HG03045 (cell line): ENCODE measurements around the gene BSCL2.
"Not testable (repeated sequence)": the region's sequence is repeated elsewhere in the genome, so short reads cannot be mapped to it uniquely, and the experiment has no call there.

ENCODE experiments used
- ATAC-seq: cut with Tn5 transposase; IDR thresholded peaks from one replicate; pipeline ENCODE4 v1.9.1; 2021; ENCODE audit warnings: mild to moderate bottlenecking, moderate library complexity; ENCODE audit not compliant: unreplicated experiment

BSCL2 gene

GRCh38 chr11:62707277-62707861, at the start of gene BSCL2, which contains the start of gene GNG3:
Gene BSCL2, minus strand, starts transcription at chr11:62707424. Its CDS starts 229 bp downstream, at chr11:62707195.
Gene GNG3, plus strand, starts transcription at chr11:62707676. Its CDS starts 620 bp downstream, at chr11:62708296.
- ATAC-seq = no peak

DNA sequence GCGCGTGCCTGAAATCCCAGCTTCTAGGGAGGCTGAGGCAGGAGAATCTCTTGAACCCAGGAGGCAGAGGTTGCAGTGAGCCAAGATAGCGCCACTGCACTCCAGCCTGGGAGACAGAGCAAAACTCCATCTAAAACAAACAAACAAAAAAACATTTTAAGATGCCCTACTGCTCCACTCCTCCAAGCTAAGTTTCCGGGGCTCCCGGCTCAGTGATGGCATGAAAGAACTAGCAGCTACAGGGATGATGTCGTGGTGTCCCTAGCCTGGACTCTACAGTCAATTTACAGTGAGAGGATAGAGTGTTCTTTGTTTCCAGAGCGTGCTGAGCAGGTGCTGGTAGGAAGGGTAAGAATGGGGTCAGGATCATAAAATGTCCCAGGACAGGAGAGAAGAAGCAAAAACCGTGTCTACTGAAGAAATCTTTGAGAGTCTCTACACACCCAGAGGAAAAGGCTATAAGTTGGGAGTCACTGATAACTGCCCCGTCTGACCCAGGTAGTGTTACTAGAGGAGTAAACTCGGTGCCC, 47.9 kb upstream of the BSCL2 start:
- no peak for ATAC-seq

GRCh38 chr11:62753736-62754603, 46.7 kb upstream of the BSCL2 start, which contains the start of gene ZBTB3:
Gene ZBTB3, minus strand, starts transcription at chr11:62754160. Its CDS starts 496 bp downstream, at chr11:62753664.
- peak; percentile 96 for ATAC-seq

DNA sequence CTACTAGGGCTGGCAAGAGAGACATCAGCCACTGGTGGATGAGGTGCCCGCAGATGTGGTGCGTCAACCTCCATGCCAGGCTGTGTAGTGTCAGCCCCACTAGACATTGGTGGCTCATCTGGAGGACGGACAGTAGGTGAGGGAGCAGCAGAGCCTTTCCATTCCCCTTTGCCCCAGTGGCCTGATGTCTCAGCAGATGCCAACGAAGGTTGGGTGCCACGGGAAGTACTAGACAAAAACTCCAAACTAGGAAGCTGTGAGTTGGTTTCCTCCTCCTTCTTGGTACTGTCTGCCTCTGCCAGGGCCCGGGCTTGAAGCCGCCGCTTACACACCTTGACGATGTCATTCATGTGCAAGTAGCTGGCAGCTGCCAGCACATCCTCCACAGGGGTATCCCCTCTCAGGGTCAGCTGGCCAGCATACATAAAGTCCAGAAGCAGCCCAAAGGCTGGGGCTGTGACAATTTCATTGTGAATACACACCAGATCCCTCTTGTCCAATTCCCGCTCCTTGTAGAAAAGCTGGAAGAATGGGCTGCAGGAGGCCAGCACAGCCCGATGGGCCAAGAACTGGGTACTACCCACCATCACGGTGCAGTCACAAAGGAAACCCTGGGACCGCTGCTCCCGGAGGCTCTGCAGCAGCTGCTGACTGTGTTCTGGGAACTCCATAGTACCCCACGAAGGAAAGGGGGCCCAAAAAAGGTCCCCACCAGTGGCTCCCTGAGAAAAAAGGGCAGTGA, 45.9 kb upstream of the BSCL2 start:
- ATAC-seq = peak; percentile 1

DNA sequence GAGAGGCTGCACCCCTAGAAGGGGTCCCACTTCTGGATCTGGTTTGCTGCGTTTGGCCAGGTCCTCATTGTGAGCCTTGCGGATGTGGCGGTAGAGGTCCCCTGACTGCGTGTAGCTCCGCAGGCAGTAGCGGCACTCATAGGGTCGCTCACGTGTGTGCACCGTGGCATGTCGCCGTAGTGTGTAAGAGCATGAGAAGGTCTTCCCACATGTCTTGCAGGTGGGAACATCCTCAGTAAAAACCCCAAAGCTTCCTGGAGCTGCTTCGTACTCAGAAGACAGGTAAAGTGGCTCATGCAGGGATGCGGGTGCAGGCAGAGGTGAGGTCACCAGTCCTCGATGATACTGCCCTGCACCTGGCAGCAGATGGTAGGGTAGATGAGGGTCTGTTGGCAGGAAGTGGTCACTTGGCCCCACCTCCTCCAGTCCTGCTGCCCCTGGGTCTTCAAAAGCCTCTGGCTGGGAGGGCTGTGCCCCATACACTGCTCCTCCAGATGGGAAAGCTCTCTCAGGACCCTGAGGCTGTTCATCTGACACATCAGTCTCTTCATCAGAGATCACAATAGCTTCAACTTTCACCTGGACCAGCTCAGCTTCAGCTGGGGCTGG, 45.1 kb upstream of the BSCL2 start:
- ATAC-seq = no peak

DNA sequence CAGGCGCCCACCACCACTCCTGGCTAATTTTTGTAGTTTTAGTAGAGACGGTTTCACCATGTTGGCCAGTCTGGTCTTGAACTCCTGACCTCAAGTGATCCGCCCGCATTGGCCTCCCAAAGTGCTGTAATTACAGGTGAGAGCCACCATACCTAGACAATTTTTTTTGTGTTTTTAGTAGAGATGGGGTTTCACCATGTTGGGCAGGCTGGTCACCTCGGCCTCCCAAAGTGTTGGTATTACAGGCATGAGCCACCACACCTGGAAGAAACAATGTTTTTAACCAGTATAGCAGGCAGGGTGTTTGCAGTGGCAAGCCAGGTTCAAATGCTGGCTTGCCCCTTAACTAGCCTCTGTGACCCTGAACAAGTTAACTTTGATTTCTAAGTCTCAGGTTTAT, 42.7 kb upstream of the BSCL2 start:
- not testable (repeated sequence) for ATAC-seq

DNA sequence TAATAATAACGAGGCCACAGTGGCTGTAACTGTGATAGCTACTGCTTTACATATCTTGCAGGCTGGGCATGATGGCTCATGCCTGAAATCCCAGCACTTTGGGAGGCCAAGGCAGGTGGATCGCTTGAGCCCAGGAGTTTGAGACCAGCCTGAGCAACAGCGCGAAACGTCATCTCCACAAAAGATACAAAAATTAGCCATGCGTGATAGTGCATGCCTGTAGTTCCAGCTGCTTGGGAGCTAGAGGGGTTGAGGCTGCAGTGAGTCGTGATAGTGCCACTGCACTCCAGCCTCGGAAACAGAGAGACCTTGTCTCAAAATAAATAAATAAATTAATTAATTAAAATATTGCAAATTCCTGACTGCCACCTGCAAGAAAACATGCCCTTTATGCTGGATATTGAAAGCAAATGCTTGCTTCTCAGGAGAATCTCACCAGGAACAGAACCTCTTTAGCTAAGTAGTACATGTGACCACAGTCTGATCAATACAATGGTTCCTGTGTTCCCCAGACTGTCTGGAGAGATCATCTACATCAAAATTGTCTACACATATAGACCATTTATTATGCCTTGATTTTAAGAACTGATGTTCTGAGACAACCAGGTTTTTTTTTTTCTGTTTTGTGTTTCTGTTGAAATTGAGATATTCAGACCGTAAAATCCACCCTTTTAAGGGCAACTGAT, 40.4 kb upstream of the BSCL2 start:
- ATAC-seq = no peak

- no peak for ATAC-seq
These were observed 30.0 kb upstream of the BSCL2 start for GRCh38 chr11:62737196-62737595.

DNA sequence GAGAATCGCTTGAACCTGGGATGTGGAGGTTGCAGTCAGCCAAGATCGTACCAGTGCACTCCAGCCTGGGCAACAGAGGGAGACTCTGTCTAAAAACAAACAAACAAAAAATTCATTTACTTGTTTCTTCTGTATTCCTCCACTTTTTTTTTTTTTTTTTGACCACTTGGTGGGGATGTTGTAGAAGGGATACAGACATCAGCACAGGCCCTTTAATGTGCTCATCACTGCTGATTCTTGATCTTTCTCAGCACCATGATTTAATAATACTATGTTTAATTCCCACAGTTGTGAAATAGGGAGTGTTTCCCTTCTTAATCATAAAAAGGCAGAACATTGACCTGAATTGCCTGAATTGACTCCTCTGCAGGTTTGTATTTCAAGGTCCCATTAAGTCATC, 25.6 kb upstream of the BSCL2 start:
- ATAC-seq = no peak

GRCh38 chr11:62730076-62730475, 22.9 kb upstream of the BSCL2 start:
- not testable (repeated sequence) for ATAC-seq

- ATAC-seq = peak; percentile 26
These were observed 21.2 kb upstream of the BSCL2 start, which contains the start of gene TTC9C for GRCh38 chr11:62728171-62728988. Gene TTC9C, plus strand, starts transcription at chr11:62728486. Its CDS starts 363 bp downstream, at chr11:62728849.

DNA sequence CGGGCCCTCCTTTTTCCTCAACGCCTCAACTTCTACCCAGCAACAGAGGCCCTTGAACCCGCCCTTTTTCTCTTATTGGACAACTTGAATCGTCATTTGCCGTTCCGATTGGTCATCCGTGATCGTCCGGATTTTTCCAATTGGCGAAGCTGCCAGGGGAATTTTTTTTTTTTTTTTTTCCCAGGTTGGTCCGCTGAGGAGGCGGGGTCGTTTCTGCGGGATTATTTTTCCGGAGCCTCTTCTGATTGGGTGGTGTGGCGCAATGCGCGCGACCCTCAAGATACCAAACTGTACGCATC, 20.6 kb upstream of the BSCL2 start:
- peak; percentile 53 for ATAC-seq

DNA sequence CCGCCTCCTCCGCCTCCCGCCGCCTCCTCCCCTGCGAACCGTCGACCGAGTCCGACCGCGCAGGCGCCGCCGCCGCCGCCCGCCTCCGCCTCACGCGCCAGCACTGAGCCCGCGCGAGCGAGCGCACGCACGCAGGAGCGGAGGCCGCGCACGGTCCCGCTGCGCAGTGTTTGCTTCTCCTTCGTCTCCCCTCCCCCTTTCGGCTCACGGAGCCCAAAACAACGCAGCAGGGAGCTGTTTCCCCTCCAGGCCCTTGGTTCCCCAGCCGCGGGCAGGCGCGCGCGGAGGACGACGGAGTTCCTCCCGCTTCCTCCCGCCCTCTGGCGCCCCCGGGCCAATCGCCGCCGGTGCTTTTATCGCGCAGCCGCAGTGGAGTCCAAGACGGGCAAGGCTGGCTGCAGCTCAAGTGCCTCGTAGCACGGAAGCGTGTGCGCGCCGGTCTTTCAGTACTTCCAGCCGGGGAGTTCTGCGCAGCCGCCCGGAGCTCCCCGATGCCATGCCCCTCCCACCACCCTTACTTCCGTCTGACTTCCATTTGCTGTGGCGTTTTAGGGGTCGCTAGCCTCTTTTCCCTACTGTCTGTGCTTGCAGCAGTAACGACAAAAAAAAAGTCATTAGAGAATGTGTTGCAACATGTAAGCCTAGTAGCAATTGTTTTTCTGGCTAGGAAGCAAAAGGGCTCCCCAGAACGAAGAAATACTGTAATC, 20.1 kb upstream of the BSCL2 start, which contains the start of gene HNRNPUL2:
Gene HNRNPUL2, minus strand, starts transcription at position 293 of the 707 bp plus-strand sequence. CDS start 301 bp downstream, outside the sequence.
- peak; percentile 72 for ATAC-seq

GRCh38 chr11:62726915-62727164, 19.6 kb upstream of the BSCL2 start:
- no peak for ATAC-seq

GRCh38 chr11:62726156-62726914, 19.1 kb upstream of the BSCL2 start:
- ATAC-seq = peak; percentile 3

- ATAC-seq = no peak
These were observed 18.4 kb upstream of the BSCL2 start for GRCh38 chr11:62725646-62726045.

- no peak for ATAC-seq
These were observed 16.9 kb upstream of the BSCL2 start for GRCh38 chr11:62724171-62724570.

DNA sequence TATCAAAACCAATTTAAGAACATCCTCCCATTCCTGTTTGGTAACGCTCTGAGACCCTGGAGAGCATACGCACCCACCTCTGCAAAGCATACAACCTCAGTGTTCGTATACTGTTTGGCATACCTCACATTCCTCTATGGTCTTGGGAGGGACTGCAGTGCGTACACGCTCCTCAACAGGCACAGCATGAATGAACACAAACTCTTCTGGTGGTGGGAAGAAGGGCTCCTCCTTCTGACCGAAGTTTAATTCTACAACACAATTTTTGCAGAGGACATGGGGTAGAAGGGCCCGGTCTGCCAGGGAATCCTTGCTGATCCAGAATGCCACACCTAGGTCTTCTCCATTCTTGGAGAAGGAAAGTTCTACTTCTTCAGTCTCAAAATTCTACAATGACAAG, 14.8 kb upstream of the BSCL2 start:
- no peak for ATAC-seq
